K562 (cell line): ENCODE data around the gene PRAMEF12. TPM values are rescaled to one million over a fixed set of nuclear protein-coding genes. Genes with fewer than 3 reads are reported as not detected.

Experiments
- ATAC-seq: fragments of 200-7000 bp; cut with Tn5 transposase; 3 replicates; pipeline ENCODE4 v1.9.1; 2020; ENCODE audit warnings: moderate library complexity
- BruUV-seq: library from RNA; stranded (reverse); fragments of 400-500 nt; replicated peaks from 2 replicates; lab custom pipeline; 2021; lab: Mats Ljungman, UMichigan
- CTCF ChIA-PET: fragments of 300-600 bp; formaldehyde crosslinking; extraction: SDS; loops from one replicate; lab custom pipeline; 2021; ENCODE audit warnings: low intra/inter-chr PET ratio; lab: Yijun Ruan, JAX
- POLR2A ChIA-PET: fragments of 300-600, 350-650 bp; sonication (Branson Sonifier 250); formaldehyde crosslinking; extraction: SDS; loops from one replicate; lab custom pipeline; 2021; ENCODE audit warnings: antibody characterized with exemption, inconsistent platforms; lab: Yijun Ruan, JAX
- DNase-seq, 4 experiments: peaks; one replicate each; pipeline versions ENCODE4 v3.0.0 to v3.0.0-alpha.2; 2011 to 2018; ENCODE audit warnings: low spot score in 3 of 4, mixed read lengths in 3 of 4; ENCODE audit errors: extremely low read depth in 1 of 4
- FAIRE-seq: peaks from 2 replicates; lab custom pipeline; 2011; peaks lifted over from hg19 to GRCh38; lab: Jason Lieb, UNC
- H2AFZ ChIP-seq: 2 replicates; pipeline ENCODE4 v1.6.0; 2011; ENCODE audit warnings: low read depth, low read length, control low read depth, inconsistent platforms
- H3K27ac ChIP-seq: fragments of 200-600 bp; 3 replicates; pipeline ENCODE4 v1.8.0; 2011; ENCODE audit warnings: low read depth, mild to moderate bottlenecking, control low read depth, inconsistent platforms, low read length, moderate library complexity, mixed read lengths; ENCODE audit errors: extremely low read depth
- H3K27me3 ChIP-seq, 2 experiments: fragments of 300-600 bp in 1 of 2; 2 replicates in 1 of 2; 3 replicates in 1 of 2; pipeline versions ENCODE4 v1.6.0 to v1.8.0; 2011; ENCODE audit warnings: inconsistent platforms in 2 of 2, low read length in 2 of 2, mild to moderate bottlenecking in 1 of 2, mixed read lengths in 1 of 2, moderate library complexity in 1 of 2; ENCODE audit not compliant: control insufficient read depth in 2 of 2, insufficient read depth in 2 of 2
- H3K36me3 ChIP-seq: fragments of 300-600 bp; 3 replicates; pipeline ENCODE4 v1.8.0; 2011; ENCODE audit warnings: mild to moderate bottlenecking, low read length, inconsistent platforms; ENCODE audit not compliant: control insufficient read depth, insufficient read depth
- H3K4me1 ChIP-seq, 2 experiments: fragments of 200-600 bp in 1 of 2; replicated peaks in 1 of 2; 2 replicates in 1 of 2; 3 replicates in 1 of 2; pipeline versions ENCODE4 v1.5.1 to v1.8.0; 2011; ENCODE audit warnings: inconsistent platforms in 2 of 2, low read length in 2 of 2, mild to moderate bottlenecking in 1 of 2, mixed read lengths in 1 of 2, moderate library complexity in 1 of 2; ENCODE audit not compliant: control insufficient read depth in 2 of 2, insufficient read depth in 2 of 2
- H3K4me2 ChIP-seq: 2 replicates; pipeline ENCODE4 v1.6.1; 2011; ENCODE audit warnings: low read length, control low read depth, inconsistent platforms, mixed read lengths; ENCODE audit not compliant: insufficient read depth
- H3K4me3 ChIP-seq: fragments of 200-600 bp; sonication (generic), shearing (Covaris generic); 2 replicates; pipeline ENCODE4 v1.5.1; 2016; ENCODE audit warnings: control low read depth, inconsistent platforms
- H3K79me2 ChIP-seq: fragments of 200-600 bp; 3 replicates; pipeline ENCODE4 v1.8.0; 2011; ENCODE audit warnings: low read length, inconsistent platforms; ENCODE audit not compliant: control insufficient read depth, insufficient read depth
- H3K9ac ChIP-seq, 2 experiments: 2 replicates each; pipeline versions ENCODE4 v1.6.0 to v1.6.1; 2011; ENCODE audit warnings: low read depth in 2 of 2, low read length in 2 of 2, control low read depth in 1 of 2, inconsistent platforms in 1 of 2, mild to moderate bottlenecking in 1 of 2, mixed read lengths in 1 of 2; ENCODE audit not compliant: insufficient read depth in 1 of 2
- H3K9me1 ChIP-seq: one replicate; pipeline ENCODE4 v1.6.0; 2011; ENCODE audit warnings: inconsistent platforms, mild to moderate bottlenecking, low read length, moderate library complexity; ENCODE audit not compliant: control insufficient read depth, insufficient read depth
- H3K9me3 ChIP-seq: replicated peaks from 2 replicates; pipeline ENCODE4 v1.5.1; 2011; ENCODE audit warnings: low read depth, low read length, inconsistent platforms; ENCODE audit not compliant: control insufficient read depth, insufficient read depth
- H4K20me1 ChIP-seq: replicated peaks from 2 replicates; pipeline ENCODE4 v1.6.1; 2011; ENCODE audit warnings: low read length, inconsistent platforms, mixed read lengths; ENCODE audit not compliant: control insufficient read depth, insufficient read depth
- ARHGAP35 ChIP-seq: fragments of 450-650 bp; IDR thresholded peaks from 2 replicates; pipeline ENCODE4 v1.6.1; 2018; ENCODE audit not compliant: partially characterized antibody
- CTBP1 ChIP-seq: fragments of 450-650 bp; IDR thresholded peaks from 2 replicates; pipeline ENCODE4 v1.6.1; 2016; ENCODE audit warnings: borderline replicate concordance
- ID3 ChIP-seq, 2 experiments: fragments of 250-450 bp in 1 of 2; fragments of 450-650 bp in 1 of 2; sonication (Bioruptor Pico) in 1 of 2; IDR thresholded peaks; 2 replicates each; pipeline versions ENCODE4 v1.6.1 to v1.8.0; 2016 to 2021; ENCODE audit warnings: mild to moderate bottlenecking in 2 of 2, moderate library complexity in 2 of 2, missing compliant biosample characterization in 1 of 2, missing genetic modification characterization in 1 of 2
- NCOA1 ChIP-seq: fragments of 450-650 bp; IDR thresholded peaks from 2 replicates; pipeline ENCODE4 v1.6.1; 2016; ENCODE audit warnings: low read depth
- SAFB ChIP-seq: fragments of 200-400 bp; formaldehyde crosslinking; IDR thresholded peaks from 2 replicates; pipeline ENCODE4 v1.6.1; 2017; ENCODE audit warnings: low read depth, low read length, borderline replicate concordance
- TRIM25 ChIP-seq: fragments of 450-650 bp; IDR thresholded peaks from 2 replicates; pipeline ENCODE4 v1.7.0; 2016; ENCODE audit warnings: borderline replicate concordance
- ZNF561 ChIP-seq: fragments of 450-650 bp; formaldehyde crosslinking; conservative IDR thresholded peaks from 2 replicates; pipeline ENCODE4 v1.4.0; 2020; ENCODE audit warnings: mild to moderate bottlenecking, moderate library complexity
- WGBS: fragments of 100-300 bp; shearing (Covaris generic); methylation state at CpG from one replicate; pipeline ENCODE4 v1.1.6; 2016; ENCODE audit warnings: low coverage, mixed read lengths; ENCODE audit not compliant: insufficient coverage; ENCODE audit errors: missing lambda C conversion rate; 5-methylcytosine and 5-hydroxymethylcytosine counted together
- in situ Hi-C: fragments of 300-500 bp; cut with MboI; formaldehyde crosslinking; loops from 4 replicates; pipeline ENCODE4 v1.15.0; 2018; ENCODE audit warnings: inconsistent platforms, mixed read lengths
- intact Hi-C: fragments of 100-400 bp; cut with micrococcal nuclease; formaldehyde crosslinking; loops from 2 replicates; pipeline ENCODE4 v1.14.2; 2022
- polyA plus RNA-seq, 8 experiments: library from polyadenylated mRNA; depleted of rRNA in 4 of 8; stranded (reverse) in 5 of 8; unstranded in 3 of 8; fragments of >200 nt; fragmentation: Nextera tagmentation in 2 of 8; fragmentation: Illumina TruSeq in 1 of 8; extraction: Ambion mirVana in 2 of 8; extraction: Trizol in 1 of 8; gene quantifications; 2 replicates each; pipeline versions ENCODE4 v1.2.1 to v1.2.3, GENCODE V29; 2011 to 2014; ENCODE audit warnings: inconsistent platforms in 1 of 8, missing spikeins in 1 of 8
- total RNA-seq, 7 experiments: library from RNA; depleted of rRNA in 6 of 7; stranded (reverse); fragments of >200 nt in 6 of 7; fragmentation: Illumina TruSeq in 2 of 7; extraction: Trizol in 2 of 7; gene quantifications; 2 replicates each; pipeline versions ENCODE4 v1.2.1 to v1.2.3, GENCODE V29; 2011 to 2021; ENCODE audit warnings: low replicate concordance in 1 of 7

PRAMEF12 gene
- total and polyA plus RNA-seq, 9 of the 15 experiments (the other 6 are each of a cell fraction or from before 2014, with no cell fraction given) = not detected

GRCh38 chr1:12798911-12799310 is 25.4 kb downstream of the PRAMEF12 start (continued):
- no peak for TF ChIP-seq TRIM25
- no peak for TF ChIP-seq ZNF561 (CRISPR knock-in tag)
- TF ChIP-seq SAFB = no peak

- no peak overlapping the region for H3K9ac ChIP-seq
- H2AFZ ChIP-seq = no peak overlapping the region
- H3K4me3 ChIP-seq = no peak overlapping the region
- H3K4me1 ChIP-seq = no peaks in the 10 kb centered on the region
- H4K20me1 ChIP-seq = no peaks in the 10 kb centered on the region
- intact Hi-C loops = no loop called here
- 0% methylated on average over 2 of the region's 2 CpGs for WGBS
- no peaks in the 10 kb centered on the region for H3K9me3 ChIP-seq
- POLR2A ChIA-PET = no interaction called here
- H3K36me3 ChIP-seq = no peaks in the 10 kb centered on the region
- TF ChIP-seq NCOA1 (no peak), ID3 (CRISPR knock-in tag; IDR thresholded peaks at IDR 0.05) (no peak), ID3 (tag; IDR thresholded peaks at IDR 0.05) (no peak), ARHGAP35 (no peak), CTBP1 (no peak)
- in situ Hi-C loops = loop anchor here (5.0 kb wide), 1 partner anchor 63 kb away; no protein-coding TSS in a partner anchor
- peaks cover 0 to 8% of the 10 kb centered on the region in 2 experiments; a peak in 1 of 5 replicates for H3K27me3 ChIP-seq
- no peak for ATAC-seq
- H3K27ac ChIP-seq = no peak overlapping the region
- no peaks in the 10 kb centered on the region for H3K79me2 ChIP-seq
- CTCF ChIA-PET = no interaction called here
- no TSS peak for BruUV-seq
- H3K9me1 ChIP-seq = no peaks in the 10 kb centered on the region
- DNase-seq = no peak
- H3K4me2 ChIP-seq = no peak overlapping the region
- FAIRE-seq = no peak
Measured at GRCh38 chr1:12799730-12800129, 26.2 kb downstream of the PRAMEF12 start.
